K562 (cell line): Measurements from ENCODE around the gene THOP1. TPM values are rescaled to one million over a fixed set of nuclear protein-coding genes. Genes with fewer than 3 reads are reported as not detected.

Source experiments
- LARP7 ChIP-seq: fragments of 450-650 bp; IDR thresholded peaks from 2 replicates; pipeline ENCODE4 v1.6.1; 2016
- POLR2A ChIP-seq: fragments of 450-650 bp; conservative IDR thresholded peaks from 2 replicates; pipeline ENCODE4 v1.6.1; 2016
- SOX6 ChIP-seq: fragments of 450-650 bp; IDR thresholded peaks from 2 replicates; pipeline ENCODE4 v1.6.1; 2014; ENCODE audit warnings: mild to moderate bottlenecking
- SREBF1 ChIP-seq: fragments of 150-350 bp; IDR thresholded peaks from 2 replicates; pipeline ENCODE4 v1.6.1; 2014; ENCODE audit warnings: antibody characterized with exemption, low read depth, low read length, borderline replicate concordance
- SRSF9 ChIP-seq: fragments of 200-400 bp; formaldehyde crosslinking; IDR thresholded peaks from 2 replicates; pipeline ENCODE4 v1.6.1; 2017; ENCODE audit warnings: low read depth, low read length, borderline replicate concordance
- TARDBP ChIP-seq: fragments of 450-650 bp; IDR thresholded peaks from 2 replicates; pipeline ENCODE4 v1.6.1; 2016
- THRB ChIP-seq: fragments of 450-650 bp; formaldehyde crosslinking; conservative IDR thresholded peaks from 2 replicates; pipeline ENCODE4 v1.4.0; 2022; ENCODE audit warnings: mild to moderate bottlenecking, missing genetic modification characterization
- ZMIZ1 ChIP-seq, 2 experiments: fragments of 150-350 bp in 1 of 2; IDR thresholded peaks; 2 replicates each; pipeline ENCODE4 v1.6.1; 2012 to 2016; ENCODE audit warnings: low read depth in 2 of 2, low read length in 2 of 2, mild to moderate bottlenecking in 1 of 2, moderate library complexity in 1 of 2
- ZNF121 ChIP-seq: sonication (generic); formaldehyde crosslinking; conservative IDR thresholded peaks from 2 replicates; pipeline ENCODE4 v1.8.0; 2022; ENCODE audit warnings: missing genetic modification reagents
- ZNF174 ChIP-seq: fragments of 250-450 bp; sonication (Bioruptor Pico); IDR thresholded peaks from 2 replicates; pipeline ENCODE4 v1.4.0; 2020; ENCODE audit warnings: mild to moderate bottlenecking
- ZNF197 ChIP-seq: fragments of 200-800 bp; sonication (Bioruptor generic); IDR thresholded peaks from 2 replicates; pipeline ENCODE4 v1.6.1; 2016; ENCODE audit warnings: low read depth, missing genetic modification characterization, missing compliant biosample characterization
- ZNF384 ChIP-seq: IDR thresholded peaks from 2 replicates; pipeline ENCODE4 v1.6.1; 2012; ENCODE audit warnings: low read depth, low read length, improper control_type of control experiment
- ZNF408 ChIP-seq: fragments of 250-450 bp; sonication (Bioruptor Pico); IDR thresholded peaks from 2 replicates; pipeline ENCODE4 v1.4.0; 2020; ENCODE audit warnings: low read depth, mild to moderate bottlenecking, moderate library complexity
- ZNF444 ChIP-seq: fragments of 250-450 bp; sonication (Bioruptor Pico); IDR thresholded peaks from 2 replicates; pipeline ENCODE4 v1.4.0; 2020; ENCODE audit warnings: mild to moderate bottlenecking, moderate library complexity
- ZNF592 ChIP-seq: fragments of 450-650 bp; IDR thresholded peaks from 2 replicates; pipeline ENCODE4 v1.6.1; 2017; ENCODE audit warnings: antibody characterized with exemption, mild to moderate bottlenecking
- ZNF766 ChIP-seq: fragments of 200-800 bp; sonication (Bioruptor generic); conservative IDR thresholded peaks from 2 replicates; pipeline ENCODE4 v1.6.1; 2016; ENCODE audit warnings: missing genetic modification characterization, missing compliant biosample characterization
- polyA plus RNA-seq, 8 experiments: library from polyadenylated mRNA; depleted of rRNA in 4 of 8; stranded (reverse) in 5 of 8; unstranded in 3 of 8; fragments of >200 nt; fragmentation: Nextera tagmentation in 2 of 8; fragmentation: Illumina TruSeq in 1 of 8; extraction: Ambion mirVana in 2 of 8; extraction: Trizol in 1 of 8; gene quantifications; 2 replicates each; pipeline versions ENCODE4 v1.2.1 to v1.2.3, GENCODE V29; 2011 to 2014; ENCODE audit warnings: inconsistent platforms in 1 of 8, missing spikeins in 1 of 8
- total RNA-seq, 7 experiments: library from RNA; depleted of rRNA in 6 of 7; stranded (reverse); fragments of >200 nt in 6 of 7; fragmentation: Illumina TruSeq in 2 of 7; extraction: Trizol in 2 of 7; gene quantifications; 2 replicates each; pipeline versions ENCODE4 v1.2.1 to v1.2.3, GENCODE V29; 2011 to 2021; ENCODE audit warnings: low replicate concordance in 1 of 7

Gene THOP1
- total and polyA plus RNA-seq, 9 of the 15 experiments (the other 6 are each of a cell fraction or from before 2014, with no cell fraction given): 1.3 to 255 (median 96.1) TPM

- TF ChIP-seq SRSF9 (no peak), ZNF384 (peak; percentile 44; the same call in 1 of the 2 replicates), ZNF408 (no peak), THRB (CRISPR knock-in tag) (no peak), SOX6 (peak; percentile 48; the same call in 1 of the 2 replicates), ZNF197 (CRISPR knock-in tag) (no peak), ZNF444 (CRISPR knock-in tag) (no peak), POLR2A (peak; percentile 50; the same call in 1 of the 2 replicates), ZNF174 (CRISPR knock-in tag) (0 out of 2 replicates have a peak, but pooled peaks have one; percentile 24), ZNF121 (CRISPR knock-in tag) (no peak), ZMIZ1 (IDR thresholded peaks at IDR 0.05; ENCODE audit: low read depth in 2 of 2, low read length in 2 of 2) (peak in 1 of 2 experiments; percentile 52; a peak in 1 of 4 replicates), ZNF766 (peak; percentile 65; the same call in 1 of the 2 replicates), SREBF1 (peak; percentile 75; the same call in 1 of the 2 replicates), LARP7 (no peak), TARDBP (no peak), ZNF592 (0 out of 2 replicates have a peak, but pooled peaks have one; percentile 39)
Measured at GRCh38 chr19:2819540-2820111, 34.3 kb downstream of the THOP1 start, which contains the start of gene ZNF554 (continued).
